Astrocyte (in vitro differentiated cells and primary cell): ENCODE data around the gene OR1N1.

Experiments
- CTCF ChIP-seq: IDR thresholded peaks from 2 replicates; pipeline ENCODE4 v1.5.1; 2011; ENCODE audit warnings: low read depth, mild to moderate bottlenecking, inconsistent platforms, low read length, moderate library complexity; ENCODE audit not compliant: insufficient read depth
- EZH2 ChIP-seq: IDR thresholded peaks from 2 replicates; pipeline ENCODE4 v1.6.1; 2012; ENCODE audit warnings: mild to moderate bottlenecking, low read length, inconsistent platforms; ENCODE audit not compliant: insufficient read depth

- TF ChIP-seq CTCF (no peak), EZH2 (no peak)
Observed at GRCh38 chr9:122562134-122562760, 35.2 kb upstream of the OR1N1 start.
